GM12801 (cell line): ENCODE results near the gene CFAP97.

Experiments
- CTCF ChIP-seq: IDR thresholded peaks from one replicate; pipeline ENCODE4 v1.5.1; 2011; ENCODE audit warnings: control low read depth; ENCODE audit not compliant: insufficient read length; ENCODE audit errors: extremely low read depth

The CFAP97 gene

GRCh38 chr4:185127021-185127925, 76.5 kb downstream of the CFAP97 start:
- no peak for TF ChIP-seq CTCF

- TF ChIP-seq CTCF = no peak
Measured at GRCh38 chr4:185124006-185124405, 79.8 kb downstream of the CFAP97 start.

GRCh38 chr4:185122681-185123345, 81.0 kb downstream of the CFAP97 start:
- no peak for TF ChIP-seq CTCF

GRCh38 chr4:185120631-185120946, 83.2 kb downstream of the CFAP97 start:
- TF ChIP-seq CTCF = no peak

- TF ChIP-seq CTCF = no peak
Measured at GRCh38 chr4:185119927-185120630, 83.7 kb downstream of the CFAP97 start.

GRCh38 chr4:185118876-185119275, 84.9 kb downstream of the CFAP97 start:
- TF ChIP-seq CTCF = no peak

- no peak for TF ChIP-seq CTCF
Measured at GRCh38 chr4:185117300-185117934, 86.4 kb downstream of the CFAP97 start.
